Epidermal melanocyte (primary cell): ENCODE results near the gene GPER1.

Source experiments
- DNase-seq: peaks from one replicate; pipeline ENCODE4 v3.0.0; 2011; ENCODE audit warnings: low spot score; ENCODE audit not compliant: insufficient read length

The GPER1 gene

GRCh38 chr7:1053816-1054370 is 34.0 kb upstream of the GPER1 start:
- no peak for DNase-seq

- peak; percentile 88 for DNase-seq
Observed at GRCh38 chr7:1054438-1054837, 33.5 kb upstream of the GPER1 start.

GRCh38 chr7:1054861-1055450 is 33.0 kb upstream of the GPER1 start:
- no peak for DNase-seq

- DNase-seq, result no peak
Observed at GRCh38 chr7:1055491-1055955, 32.4 kb upstream of the GPER1 start.

GRCh38 chr7:1055956-1056784 is 31.7 kb upstream of the GPER1 start:
- DNase-seq, result no peak

- DNase-seq, result no peak
Observed at GRCh38 chr7:1056785-1057410, 31.0 kb upstream of the GPER1 start.

GRCh38 chr7:1057416-1058291 is 30.3 kb upstream of the GPER1 start:
- no peak for DNase-seq

- DNase-seq, result no peak
Observed at GRCh38 chr7:1058311-1058710, 29.6 kb upstream of the GPER1 start.

GRCh38 chr7:1058821-1059199 is 29.1 kb upstream of the GPER1 start:
- DNase-seq, result peak; percentile 77

- no peak for DNase-seq
Observed at GRCh38 chr7:1059200-1060091, 28.5 kb upstream of the GPER1 start.

- DNase-seq, result no peak
Observed at GRCh38 chr7:1060315-1061072, 27.4 kb upstream of the GPER1 start.

- DNase-seq, result no peak
Observed at GRCh38 chr7:1061180-1061579, 26.7 kb upstream of the GPER1 start.

GRCh38 chr7:1062296-1063294 is 25.3 kb upstream of the GPER1 start:
- no peak for DNase-seq

GRCh38 chr7:1063361-1063760 is 24.6 kb upstream of the GPER1 start:
- no peak for DNase-seq

GRCh38 chr7:1064581-1064980 is 23.3 kb upstream of the GPER1 start:
- no peak for DNase-seq

- DNase-seq, result no peak
Observed at GRCh38 chr7:1065263-1065584, 22.7 kb upstream of the GPER1 start.

GRCh38 chr7:1065585-1066241 is 22.2 kb upstream of the GPER1 start:
- DNase-seq, result peak; percentile 100

GRCh38 chr7:1066242-1066588 is 21.7 kb upstream of the GPER1 start:
- DNase-seq, result no peak
